Tongue (tissue), 2 donors: ENCODE data around the gene CBX2. TPM values are rescaled to one million over a fixed set of nuclear protein-coding genes. Genes with fewer than 3 reads are reported as not detected.

ENCODE experiments used
- DNase-seq: peaks from one replicate; pipeline ENCODE4 v3.0.0-alpha.2; 2015
- total RNA-seq: library from RNA; depleted of rRNA; stranded (reverse); fragments of >200 nt; gene quantifications from one replicate; pipeline ENCODE4 v1.2.3, GENCODE V29; 2014

Gene CBX2
- total RNA-seq, 1 donor from 2014 or later = 7.0 TPM

DNA sequence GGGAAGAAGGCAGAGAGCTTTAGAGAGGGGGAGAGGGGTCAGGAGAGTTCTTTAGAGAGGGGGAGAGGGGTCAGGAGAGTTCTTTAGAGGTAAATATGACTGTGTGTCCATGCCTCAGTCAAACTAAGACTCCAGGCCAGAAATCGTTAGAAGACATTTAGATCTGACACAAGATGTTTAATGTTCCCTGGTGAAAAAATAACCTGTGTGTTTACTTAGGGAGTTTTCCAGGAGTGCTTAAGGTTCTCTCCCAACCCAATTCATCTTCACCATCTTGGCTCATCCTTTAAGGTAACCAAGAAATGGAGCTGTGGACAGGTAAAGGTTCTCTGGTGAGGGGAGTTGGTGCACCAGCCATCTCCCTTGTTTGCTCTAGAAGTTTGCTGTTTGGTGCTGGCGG, 51.5 kb downstream of the CBX2 start:
- DNase-seq = no peak

DNA sequence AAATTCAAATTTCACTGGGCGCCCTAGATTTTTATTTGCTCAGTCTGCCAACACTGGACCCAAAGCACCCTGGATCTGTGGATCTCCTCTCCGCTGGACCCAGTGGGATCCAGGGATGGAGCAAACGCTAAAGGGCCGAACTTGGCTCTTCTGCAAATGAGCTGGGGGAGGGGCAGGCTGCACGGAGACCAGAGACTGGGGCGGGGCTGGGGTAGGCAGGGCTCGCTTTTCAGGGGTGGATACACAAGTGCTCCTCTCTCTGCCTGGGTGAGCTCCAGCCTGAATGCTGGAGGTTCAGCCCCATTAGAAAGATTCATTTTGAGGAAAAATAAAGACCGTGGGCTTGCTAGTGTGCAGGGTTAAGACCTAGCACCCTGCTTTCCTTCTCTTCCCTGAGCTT, 52.4 kb downstream of the CBX2 start:
- no peak for DNase-seq

DNA sequence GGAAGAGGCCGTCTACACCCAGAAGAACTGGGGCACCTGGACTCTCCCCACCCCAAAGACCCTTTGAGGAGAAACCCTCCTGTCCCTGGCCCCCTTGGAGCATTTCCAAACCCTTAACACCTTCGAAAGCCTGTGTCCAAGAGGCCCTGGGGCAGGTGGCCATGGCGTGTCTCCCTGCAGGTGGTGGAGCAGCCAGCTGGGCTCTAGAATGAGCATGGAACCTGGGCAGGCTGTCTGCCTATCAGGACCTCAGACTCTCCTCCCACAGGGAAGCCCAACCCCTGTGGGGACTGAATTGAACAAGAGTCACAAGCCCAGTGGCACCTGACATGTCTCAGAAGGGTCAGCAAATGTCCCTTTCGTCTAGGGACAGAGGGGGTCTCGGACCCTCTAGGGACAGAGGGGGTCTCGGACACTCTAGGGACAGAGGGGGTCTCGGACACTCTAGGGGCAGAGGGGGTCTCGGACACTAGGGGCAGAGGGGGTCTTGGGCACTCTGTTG, 52.9 kb downstream of the CBX2 start:
- no peak for DNase-seq

DNA sequence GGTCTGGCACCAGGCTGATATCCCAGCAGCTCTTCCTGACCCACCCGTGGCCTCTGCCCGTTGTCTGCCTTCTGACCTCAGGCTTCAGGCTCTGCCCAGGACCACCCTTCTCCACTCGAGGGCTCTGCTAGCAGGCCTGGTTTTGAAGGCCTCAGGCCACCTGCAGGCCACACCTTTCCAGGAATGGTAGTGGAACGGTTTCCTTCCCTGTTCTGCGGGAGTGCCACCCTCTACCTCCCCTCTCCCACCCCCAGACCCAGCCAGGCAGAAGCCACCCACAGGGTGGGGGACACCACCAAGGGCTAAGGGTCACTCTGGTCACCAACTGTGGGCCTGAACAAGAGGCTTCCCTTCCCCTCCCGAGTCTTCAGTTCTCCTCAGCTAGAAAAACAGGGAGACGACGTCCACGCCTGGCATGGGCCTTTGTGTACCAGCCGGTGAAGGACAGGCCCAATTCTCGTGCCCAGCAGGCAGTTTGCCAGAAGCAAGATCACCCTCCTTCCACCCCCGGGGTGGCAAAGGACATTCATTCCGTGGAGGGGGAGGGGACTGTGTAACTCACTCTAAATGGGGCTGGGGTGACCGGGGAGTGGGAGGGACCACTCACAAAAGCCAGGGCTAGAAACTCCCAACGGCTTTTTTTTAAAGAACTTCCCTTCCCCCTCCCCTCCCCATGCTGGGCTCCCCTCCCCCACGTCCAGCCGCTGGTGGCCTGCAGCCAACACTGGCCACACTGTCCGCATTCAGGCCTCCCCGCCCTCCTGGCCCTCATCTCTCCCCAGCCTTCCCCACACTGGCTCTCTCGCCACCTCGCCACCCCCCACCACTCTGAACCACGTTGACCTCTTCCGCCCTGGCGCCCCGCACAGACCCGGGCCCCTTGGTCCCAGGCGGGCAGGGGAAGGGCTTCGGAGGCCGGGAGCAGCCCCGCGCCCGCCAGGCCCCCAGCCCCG, 53.6 kb downstream of the CBX2 start:
- no peak for DNase-seq

- no peak for DNase-seq
These were observed 54.5 kb downstream of the CBX2 start for GRCh38 chr17:79832218-79833109.

- no peak for DNase-seq
These were observed 55.1 kb downstream of the CBX2 start for GRCh38 chr17:79833110-79833450.

DNA sequence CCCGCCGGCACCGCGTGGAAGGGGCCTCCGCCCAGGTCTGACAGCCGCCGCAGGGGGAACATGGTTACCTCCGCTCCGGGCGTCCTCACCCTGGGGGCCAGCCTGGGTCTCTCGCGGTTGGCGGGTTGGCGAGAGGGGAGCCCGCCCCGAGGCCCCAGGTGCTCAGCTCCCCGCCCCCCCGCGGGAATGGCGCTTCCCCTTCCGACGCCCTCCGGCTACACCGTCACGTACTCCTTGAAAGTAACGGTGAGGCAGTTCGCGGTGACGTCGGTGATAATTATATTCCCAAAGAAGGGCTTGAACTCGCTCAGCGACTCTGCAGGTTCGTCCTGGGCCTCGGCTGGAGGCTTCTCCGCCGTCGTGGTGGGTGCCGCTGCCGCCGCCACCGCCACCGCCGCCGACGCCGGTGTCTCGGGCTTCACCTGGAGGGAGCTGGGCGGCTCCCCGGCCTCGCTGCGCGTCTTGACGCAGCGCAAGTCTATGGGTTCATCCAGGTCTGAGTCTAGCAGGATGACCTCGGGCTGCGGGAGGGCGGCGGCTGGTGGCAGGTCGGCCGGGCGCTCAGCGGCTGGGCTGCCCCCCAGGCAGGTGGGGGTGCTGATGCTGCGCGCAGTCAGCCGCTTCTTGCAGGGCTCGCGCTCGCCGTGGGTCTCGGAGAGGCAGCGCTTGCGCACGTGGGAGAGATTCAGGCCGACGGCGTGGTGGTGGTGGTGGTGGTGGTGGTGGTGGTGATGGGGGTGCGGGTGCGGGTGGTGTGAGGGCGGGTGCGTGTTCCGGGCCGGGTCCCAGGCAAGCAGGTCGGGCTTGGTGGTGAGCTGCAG, 56.0 kb downstream of the CBX2 start:
- DNase-seq = no peak

- DNase-seq = no peak
These were observed 56.9 kb downstream of the CBX2 start for GRCh38 chr17:79834565-79835469.

DNA sequence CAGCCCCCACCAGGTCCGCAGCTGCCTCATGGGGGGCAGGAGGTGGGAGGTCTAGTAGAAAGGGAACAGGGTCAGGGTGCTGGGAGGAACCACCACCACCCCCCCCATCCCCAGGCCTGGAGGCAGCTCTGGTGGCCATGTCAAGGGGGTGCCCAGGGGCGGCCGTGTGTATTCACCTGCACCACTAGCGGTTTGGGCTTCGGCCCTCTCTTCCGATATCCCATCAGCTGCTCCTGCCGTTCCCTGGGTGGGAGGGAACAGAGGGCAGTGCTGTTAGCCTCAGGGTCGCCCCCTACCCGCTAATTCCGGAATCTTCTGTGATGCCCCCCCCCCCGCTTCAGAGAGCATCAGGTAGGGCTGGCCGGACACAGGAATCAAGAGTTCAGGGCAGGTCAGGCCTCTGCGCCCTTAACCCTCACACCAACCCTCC, 57.5 kb downstream of the CBX2 start:
- DNase-seq = no peak

GRCh38 chr17:79835953-79836509, 58.1 kb downstream of the CBX2 start:
- no peak for DNase-seq

DNA sequence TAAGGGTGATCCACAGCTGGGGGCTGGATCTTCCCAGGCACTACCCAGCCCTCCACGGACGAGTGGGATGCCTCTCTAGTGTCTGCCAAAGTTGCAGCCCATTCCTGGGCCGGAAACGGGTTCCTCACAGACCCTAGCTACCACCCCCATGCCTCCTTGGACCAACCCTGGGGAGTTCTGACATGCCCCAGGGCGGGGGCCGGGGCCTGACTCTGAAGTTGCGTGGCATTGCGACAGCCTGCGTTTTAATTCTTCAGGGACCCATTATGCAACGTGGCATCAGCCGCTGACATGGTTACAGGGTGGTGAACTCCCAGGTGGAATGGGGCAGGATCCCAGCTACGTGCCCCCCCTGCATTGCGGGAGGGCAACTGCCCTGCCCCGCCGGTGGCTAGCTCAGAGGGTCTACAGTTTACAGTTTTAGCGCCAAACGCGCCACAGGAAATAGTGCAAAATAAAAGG, 58.6 kb downstream of the CBX2 start:
- DNase-seq = no peak

GRCh38 chr17:79836972-79837887, 59.3 kb downstream of the CBX2 start:
- DNase-seq = peak; percentile 68

Other genes starting within 250 kb of the CBX2 start
- not detected for gene RBFOX3, start 167.1 kb upstream of the CBX2 start, total RNA-seq
- not detected for gene ENPP7, start 47.2 kb upstream of the CBX2 start, total RNA-seq
- 6.5 TPM for gene CBX8, start 18.9 kb downstream of the CBX2 start, total RNA-seq
- gene CBX4, start 61.3 kb downstream of the CBX2 start, total RNA-seq = 9.7 TPM